ENCODE measurements around the gene LCE1E.

Gene LCE1E, protein sequence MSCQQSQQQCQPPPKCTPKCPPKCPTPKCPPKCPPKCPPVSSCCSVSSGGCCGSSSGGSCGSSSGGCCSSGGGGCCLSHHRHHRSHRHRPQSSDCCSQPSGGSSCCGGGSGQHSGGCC

DNA sequence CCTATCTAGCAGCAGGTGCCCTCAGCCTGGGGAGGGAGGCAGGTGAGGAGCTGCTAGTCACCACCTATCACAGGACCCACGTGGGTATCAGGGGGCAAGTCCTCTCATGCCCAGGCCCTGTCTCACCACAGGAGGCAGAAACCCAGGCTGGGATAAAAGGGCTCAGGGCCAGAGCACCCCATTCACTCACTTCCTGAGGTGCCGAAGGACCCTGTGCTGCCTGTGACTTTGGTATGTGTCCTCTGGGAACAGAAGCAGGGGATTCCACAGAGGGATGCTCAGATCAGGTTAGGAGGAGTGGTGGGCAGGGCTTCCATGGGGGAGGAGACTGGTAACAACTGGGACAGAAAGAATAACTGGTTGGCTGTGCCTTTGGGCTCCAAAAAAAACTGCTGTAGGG is at the start of gene LCE1E:
Gene LCE1E (plus strand): TSS at position 181 of the 400 bp plus-strand sequence. CDS start 1,043 bp downstream, outside the sequence.
- no peak for DNase-seq

DNA sequence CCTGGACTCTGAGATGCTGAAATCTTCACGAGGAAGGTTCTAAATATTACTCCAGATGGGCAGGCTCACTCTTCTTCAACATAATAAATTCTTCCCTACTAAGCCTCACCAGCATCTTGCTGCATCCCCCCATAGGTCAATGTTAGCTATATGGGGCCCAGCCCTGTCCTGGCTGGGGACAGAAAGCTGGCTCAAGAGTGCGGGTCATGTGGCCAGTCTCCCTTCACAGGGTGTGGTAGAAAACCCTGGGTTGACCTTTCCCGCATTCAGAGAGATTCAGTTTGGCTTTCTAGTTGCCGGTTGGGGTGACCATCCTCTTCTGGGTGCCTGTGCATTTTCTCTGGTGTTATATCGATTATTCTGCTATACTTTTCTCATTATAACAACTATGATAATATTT is 48.1 kb upstream of the LCE1E start:
- no peak for DNase-seq

- DNase-seq: no peak
These were observed 46.2 kb upstream of the LCE1E start for GRCh38 chr1:152739841-152740240.

DNA sequence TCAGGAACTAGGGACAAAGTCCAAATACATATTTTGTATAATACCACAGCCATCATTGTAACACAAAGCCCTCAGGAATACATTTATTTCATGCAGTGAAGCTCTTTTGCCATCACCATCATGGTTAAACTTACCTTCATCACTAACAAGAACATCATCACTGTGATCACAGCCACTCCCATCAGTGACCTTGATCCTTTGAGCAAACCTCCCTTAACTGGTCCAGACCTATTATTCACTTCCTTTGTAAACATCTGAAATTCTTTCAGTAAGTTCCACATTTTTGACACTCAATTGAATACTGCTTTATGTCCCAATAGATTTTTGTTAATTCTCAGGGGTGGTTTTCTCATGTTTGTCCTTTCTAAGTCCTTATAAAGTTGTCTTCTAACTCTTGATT is 44.4 kb upstream of the LCE1E start:
- no peak for DNase-seq

GRCh38 chr1:152743371-152744145 is 42.5 kb upstream of the LCE1E start:
- no peak for DNase-seq

DNA sequence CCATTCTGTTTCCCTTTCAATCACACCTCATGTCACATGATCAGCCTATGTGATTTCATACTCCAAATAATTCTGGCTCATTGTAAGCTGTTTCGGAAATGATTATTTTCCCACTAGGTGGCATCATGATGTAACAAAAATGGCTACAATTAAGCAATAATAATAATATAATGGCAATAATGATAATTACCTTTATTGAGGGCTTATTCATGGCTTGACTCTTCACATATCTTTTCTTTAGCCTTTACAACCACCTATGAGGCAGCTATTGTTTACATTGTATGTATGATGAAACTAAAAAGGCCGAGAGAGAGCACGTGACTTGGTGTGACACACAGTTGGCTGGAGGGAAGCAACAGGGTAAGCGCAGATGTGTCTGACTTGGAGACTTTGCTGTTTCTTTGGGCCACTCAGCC is 40.8 kb upstream of the LCE1E start:
- no peak for DNase-seq

GRCh38 chr1:152745765-152746444 is 40.2 kb upstream of the LCE1E start:
- no peak for DNase-seq

- no peak for DNase-seq
These were observed 38.2 kb upstream of the LCE1E start for GRCh38 chr1:152747831-152748230.

GRCh38 chr1:152752225-152752624 is 33.8 kb upstream of the LCE1E start:
- DNase-seq: no peak

DNA sequence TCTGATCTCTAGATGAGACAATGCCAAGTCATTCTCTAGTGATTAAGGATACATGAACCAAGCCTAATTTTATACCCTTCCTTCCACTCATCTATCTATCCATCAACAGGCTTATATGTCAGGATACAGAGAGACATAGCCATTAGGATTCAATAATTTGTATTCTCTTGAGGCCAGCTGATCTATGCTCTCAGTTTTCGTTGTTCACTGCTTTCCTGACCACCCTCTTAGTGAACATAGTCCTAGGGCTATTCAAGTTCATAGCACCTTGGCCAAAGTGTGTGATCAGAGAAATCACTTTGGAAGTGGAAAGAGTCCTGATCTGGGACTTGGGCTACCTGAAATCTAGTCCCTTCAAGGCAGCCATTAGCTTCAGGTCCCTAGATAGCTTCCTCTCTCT is 32.5 kb upstream of the LCE1E start:
- no peak for DNase-seq

DNA sequence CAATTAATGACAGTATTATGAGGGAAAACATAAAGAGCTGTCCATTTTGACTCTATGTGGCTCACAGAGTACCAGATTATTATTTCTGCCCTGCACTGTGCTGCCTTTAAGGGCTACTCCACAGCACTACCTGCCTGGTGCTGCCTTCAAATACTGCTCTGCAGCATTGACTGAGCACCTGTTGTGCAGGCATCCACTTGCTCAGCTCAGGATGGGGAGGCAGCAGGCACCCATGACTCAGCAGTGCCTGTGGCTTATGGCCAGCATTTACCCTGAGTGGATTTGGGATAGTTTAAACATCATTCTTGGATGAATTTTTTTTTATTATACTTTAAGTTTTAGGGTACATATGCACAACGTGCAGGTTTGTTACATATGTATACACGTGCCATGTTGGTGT is 29.2 kb upstream of the LCE1E start:
- DNase-seq: no peak

- no peak for DNase-seq
These were observed 28.3 kb upstream of the LCE1E start, which contains the start of gene KPRP for GRCh38 chr1:152757747-152758146. Gene KPRP, plus strand, starts transcription at chr1:152758025. Its CDS starts 1,564 bp downstream, at chr1:152759589.

DNA sequence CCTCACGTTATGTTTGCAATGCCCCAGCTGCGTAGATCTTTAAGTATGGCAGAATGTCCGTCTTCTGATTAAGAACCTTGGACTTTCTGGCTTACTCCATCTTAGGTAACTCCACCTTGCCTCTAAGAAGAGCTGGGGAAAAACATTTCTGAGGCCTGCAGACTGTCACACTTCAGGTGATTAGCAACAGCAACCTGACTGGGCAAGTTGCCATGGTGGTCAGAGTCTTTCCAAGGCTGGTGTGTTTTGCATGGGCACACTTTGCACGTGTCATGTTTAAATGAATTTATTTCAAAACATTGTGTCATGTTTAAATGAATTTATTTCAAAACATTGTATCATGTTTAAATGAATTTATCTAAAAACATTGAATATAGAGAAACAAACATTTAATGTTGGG is 27.4 kb upstream of the LCE1E start:
- no peak for DNase-seq

DNA sequence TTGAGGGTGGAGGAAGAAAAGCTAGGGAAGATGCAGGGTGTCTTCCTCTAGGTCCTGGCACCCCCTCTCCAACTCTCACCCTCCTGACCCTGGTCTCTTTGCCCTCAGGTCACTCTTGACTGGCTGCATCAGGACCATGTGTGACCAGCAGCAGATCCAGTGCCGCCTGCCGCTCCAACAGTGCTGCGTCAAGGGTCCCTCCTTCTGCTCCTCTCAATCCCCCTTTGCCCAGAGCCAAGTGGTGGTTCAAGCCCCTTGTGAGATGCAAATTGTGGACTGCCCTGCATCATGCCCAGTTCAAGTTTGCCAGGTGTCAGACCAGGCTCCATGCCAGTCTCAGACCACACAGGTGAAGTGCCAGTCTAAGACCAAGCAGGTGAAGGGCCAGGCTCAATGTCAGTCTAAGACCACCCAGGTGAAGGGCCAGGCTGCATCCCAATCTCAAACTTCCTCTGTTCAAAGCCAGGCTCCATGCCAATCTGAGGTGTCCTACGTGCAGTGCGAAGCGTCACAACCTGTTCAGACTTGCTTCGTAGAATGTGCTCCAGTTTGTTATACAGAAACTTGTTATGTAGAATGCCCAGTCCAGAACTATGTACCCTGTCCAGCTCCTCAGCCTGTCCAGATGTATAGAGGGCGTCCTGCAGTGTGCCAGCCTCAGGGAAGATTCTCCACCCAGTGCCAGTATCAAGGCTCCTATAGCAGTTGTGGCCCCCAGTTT is 26.4 kb upstream of the LCE1E start:
- no peak for DNase-seq

- no peak for DNase-seq
These were observed 25.4 kb upstream of the LCE1E start for GRCh38 chr1:152760551-152761190.

- no peak for DNase-seq
These were observed 24.3 kb upstream of the LCE1E start for GRCh38 chr1:152761609-152762213.

DNA sequence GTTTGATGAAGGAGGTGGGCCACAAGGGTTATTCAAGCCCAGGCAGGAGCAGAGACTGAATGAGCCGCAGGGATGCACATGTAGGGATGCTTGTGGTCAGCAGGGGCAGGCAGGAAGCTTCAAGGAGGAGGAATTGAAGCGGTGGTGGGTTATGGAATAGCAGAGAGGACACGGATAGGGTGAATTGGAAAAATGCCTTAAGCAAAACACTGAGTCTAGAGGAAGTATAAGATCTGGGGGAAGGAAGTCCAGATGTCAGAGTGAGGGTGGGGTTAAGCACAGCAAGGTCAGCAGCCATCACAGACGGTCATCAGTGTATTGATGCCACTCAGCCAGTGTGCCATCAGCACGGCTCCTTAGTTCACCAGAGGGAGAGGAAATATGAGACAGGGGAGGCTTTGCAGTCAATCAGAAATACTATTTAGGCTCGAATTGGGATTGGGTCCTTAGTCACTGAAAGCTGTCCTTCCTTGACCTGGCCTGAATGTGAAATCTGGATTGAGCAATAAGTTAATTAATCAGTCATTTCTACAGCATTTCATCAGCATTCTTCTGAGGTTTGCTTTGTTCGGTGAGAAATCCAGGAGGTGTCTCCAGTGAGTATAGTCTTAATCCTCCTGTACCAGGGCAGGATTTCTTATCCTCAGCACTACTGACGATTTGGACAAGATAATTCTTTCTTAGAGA is 17.1 kb upstream of the LCE1E start:
- DNase-seq: no peak

DNA sequence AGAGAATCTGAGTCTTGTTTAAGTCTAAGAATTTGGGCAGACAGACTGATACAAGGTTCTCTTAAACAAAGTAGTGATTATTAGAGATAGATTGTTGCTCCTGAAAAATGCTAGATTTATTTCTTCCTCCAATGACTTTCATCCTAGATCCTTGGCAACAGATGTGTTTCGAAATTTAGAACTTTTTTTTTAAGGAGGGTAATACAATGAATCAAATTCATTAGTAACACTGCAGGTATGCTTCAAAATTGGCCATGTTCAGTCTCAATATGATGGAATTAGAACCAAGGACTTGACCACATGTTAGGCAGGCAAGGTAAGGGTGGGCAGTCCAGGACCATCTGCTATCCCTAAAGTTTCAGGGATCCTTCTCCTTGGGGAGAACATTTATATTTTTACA is 15.6 kb upstream of the LCE1E start:
- DNase-seq: no peak

GRCh38 chr1:152774875-152775274 is 11.2 kb upstream of the LCE1E start, which contains the start of gene LCE1F:
Gene LCE1F, plus strand, starts transcription at chr1:152775140. Its CDS starts 1,232 bp downstream, at chr1:152776372.
- DNase-seq: no peak

DNA sequence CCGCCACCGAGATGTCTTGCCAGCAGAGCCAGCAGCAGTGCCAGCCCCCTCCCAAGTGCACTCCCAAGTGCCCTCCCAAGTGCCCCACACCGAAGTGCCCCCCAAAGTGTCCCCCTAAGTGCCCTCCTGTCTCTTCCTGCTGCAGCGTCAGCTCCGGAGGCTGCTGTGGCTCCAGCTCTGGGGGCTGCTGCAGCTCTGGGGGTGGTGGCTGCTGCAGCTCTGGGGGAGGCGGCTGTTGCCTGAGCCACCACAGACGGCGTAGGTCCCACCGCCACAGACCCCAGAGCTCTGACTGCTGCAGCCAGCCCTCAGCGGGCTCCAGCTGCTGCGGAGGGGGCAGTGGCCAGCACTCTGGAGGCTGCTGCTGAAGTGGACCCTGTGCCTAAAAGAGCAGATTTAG is 9.7 kb upstream of the LCE1E start:
- DNase-seq: no peak

DNA sequence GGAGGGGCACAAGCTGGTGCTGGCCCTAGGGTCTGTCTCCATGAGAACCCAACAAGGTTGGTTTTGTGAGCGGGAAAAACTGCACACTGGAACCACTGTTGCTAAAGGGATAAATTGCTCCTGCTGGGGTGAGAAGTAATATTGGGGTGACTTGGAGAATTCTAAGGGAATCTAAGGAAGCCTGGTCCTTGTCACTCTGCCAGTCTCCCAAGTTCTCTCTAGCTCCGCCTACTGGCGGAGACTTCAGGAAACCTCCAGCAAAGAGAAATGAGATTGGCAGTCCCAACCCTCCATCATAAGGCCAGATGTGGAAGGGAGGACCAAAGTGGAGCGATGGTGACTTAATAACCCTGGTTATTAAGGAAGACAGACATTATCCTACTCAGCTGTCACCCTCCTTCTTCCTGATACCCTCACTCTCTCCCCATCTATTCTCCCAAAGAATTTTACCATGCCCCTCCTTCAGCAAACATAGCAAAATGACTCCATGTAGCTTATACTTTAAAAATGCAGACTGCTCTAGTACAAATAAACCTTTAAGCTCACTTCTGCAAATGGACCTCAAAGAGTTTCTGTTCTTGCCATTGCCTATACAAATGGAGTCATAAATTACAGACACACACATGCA is 8.4 kb upstream of the LCE1E start:
- no peak for DNase-seq

Measured in stimulated activated CD4-positive, alpha-beta T cell treated with anti-CD3 and anti-CD28 coated beads, Interleukin-4, amount 100 ng/mL, for 1 hour (primary cell).